K562 (cell line): ENCODE results near the gene ENPP5. TPM values are rescaled to one million over a fixed set of nuclear protein-coding genes. Genes with fewer than 3 reads are reported as not detected.

Experiments
- IRF1 ChIP-seq: sonication (generic); formaldehyde crosslinking; IDR thresholded peaks from 2 replicates; pipeline ENCODE4 v1.8.0; 2022; ENCODE audit warnings: missing genetic modification reagents, mild to moderate bottlenecking, borderline replicate concordance
- polyA plus RNA-seq, 8 experiments: library from polyadenylated mRNA; depleted of rRNA in 4 of 8; stranded (reverse) in 5 of 8; unstranded in 3 of 8; fragments of >200 nt; fragmentation: Nextera tagmentation in 2 of 8; fragmentation: Illumina TruSeq in 1 of 8; extraction: Ambion mirVana in 2 of 8; extraction: Trizol in 1 of 8; gene quantifications; 2 replicates each; pipeline versions ENCODE4 v1.2.1 to v1.2.3, GENCODE V29; 2011 to 2014; ENCODE audit warnings: inconsistent platforms in 1 of 8, missing spikeins in 1 of 8
- total RNA-seq, 7 experiments: library from RNA; depleted of rRNA in 6 of 7; stranded (reverse); fragments of >200 nt in 6 of 7; fragmentation: Illumina TruSeq in 2 of 7; extraction: Trizol in 2 of 7; gene quantifications; 2 replicates each; pipeline versions ENCODE4 v1.2.1 to v1.2.3, GENCODE V29; 2011 to 2021; ENCODE audit warnings: low replicate concordance in 1 of 7
- TF ChIP-seq, protein P1 (sequence below): sonication (generic); formaldehyde crosslinking; IDR thresholded peaks from 2 replicates; pipeline ENCODE4 v1.8.1; 2023; ENCODE audit warnings: mild to moderate bottlenecking, missing genetic modification reagents
- TF ChIP-seq, protein P2 (sequence below), 2 experiments: fragments of 450-650 bp; IDR thresholded peaks; 2 replicates each; pipeline ENCODE4 v1.6.1; 2016; ENCODE audit warnings: mild to moderate bottlenecking in 2 of 2, borderline replicate concordance in 1 of 2, low read depth in 1 of 2, moderate library complexity in 1 of 2

Gene ENPP5
- total and polyA plus RNA-seq, 9 of the 15 experiments (the other 6 are each of a cell fraction or from before 2014, with no cell fraction given): not detected

GRCh38 chr6:46174904-46175303 is 4.1 kb upstream of the ENPP5 start (continued):
- TF ChIP-seq, protein P1, sequence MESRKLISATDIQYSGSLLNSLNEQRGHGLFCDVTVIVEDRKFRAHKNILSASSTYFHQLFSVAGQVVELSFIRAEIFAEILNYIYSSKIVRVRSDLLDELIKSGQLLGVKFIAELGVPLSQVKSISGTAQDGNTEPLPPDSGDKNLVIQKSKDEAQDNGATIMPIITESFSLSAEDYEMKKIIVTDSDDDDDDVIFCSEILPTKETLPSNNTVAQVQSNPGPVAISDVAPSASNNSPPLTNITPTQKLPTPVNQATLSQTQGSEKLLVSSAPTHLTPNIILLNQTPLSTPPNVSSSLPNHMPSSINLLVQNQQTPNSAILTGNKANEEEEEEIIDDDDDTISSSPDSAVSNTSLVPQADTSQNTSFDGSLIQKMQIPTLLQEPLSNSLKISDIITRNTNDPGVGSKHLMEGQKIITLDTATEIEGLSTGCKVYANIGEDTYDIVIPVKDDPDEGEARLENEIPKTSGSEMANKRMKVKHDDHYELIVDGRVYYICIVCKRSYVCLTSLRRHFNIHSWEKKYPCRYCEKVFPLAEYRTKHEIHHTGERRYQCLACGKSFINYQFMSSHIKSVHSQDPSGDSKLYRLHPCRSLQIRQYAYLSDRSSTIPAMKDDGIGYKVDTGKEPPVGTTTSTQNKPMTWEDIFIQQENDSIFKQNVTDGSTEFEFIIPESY: no peak
- TF ChIP-seq IRF1 (CRISPR knock-in tag): no peak
- TF ChIP-seq, protein P2, sequence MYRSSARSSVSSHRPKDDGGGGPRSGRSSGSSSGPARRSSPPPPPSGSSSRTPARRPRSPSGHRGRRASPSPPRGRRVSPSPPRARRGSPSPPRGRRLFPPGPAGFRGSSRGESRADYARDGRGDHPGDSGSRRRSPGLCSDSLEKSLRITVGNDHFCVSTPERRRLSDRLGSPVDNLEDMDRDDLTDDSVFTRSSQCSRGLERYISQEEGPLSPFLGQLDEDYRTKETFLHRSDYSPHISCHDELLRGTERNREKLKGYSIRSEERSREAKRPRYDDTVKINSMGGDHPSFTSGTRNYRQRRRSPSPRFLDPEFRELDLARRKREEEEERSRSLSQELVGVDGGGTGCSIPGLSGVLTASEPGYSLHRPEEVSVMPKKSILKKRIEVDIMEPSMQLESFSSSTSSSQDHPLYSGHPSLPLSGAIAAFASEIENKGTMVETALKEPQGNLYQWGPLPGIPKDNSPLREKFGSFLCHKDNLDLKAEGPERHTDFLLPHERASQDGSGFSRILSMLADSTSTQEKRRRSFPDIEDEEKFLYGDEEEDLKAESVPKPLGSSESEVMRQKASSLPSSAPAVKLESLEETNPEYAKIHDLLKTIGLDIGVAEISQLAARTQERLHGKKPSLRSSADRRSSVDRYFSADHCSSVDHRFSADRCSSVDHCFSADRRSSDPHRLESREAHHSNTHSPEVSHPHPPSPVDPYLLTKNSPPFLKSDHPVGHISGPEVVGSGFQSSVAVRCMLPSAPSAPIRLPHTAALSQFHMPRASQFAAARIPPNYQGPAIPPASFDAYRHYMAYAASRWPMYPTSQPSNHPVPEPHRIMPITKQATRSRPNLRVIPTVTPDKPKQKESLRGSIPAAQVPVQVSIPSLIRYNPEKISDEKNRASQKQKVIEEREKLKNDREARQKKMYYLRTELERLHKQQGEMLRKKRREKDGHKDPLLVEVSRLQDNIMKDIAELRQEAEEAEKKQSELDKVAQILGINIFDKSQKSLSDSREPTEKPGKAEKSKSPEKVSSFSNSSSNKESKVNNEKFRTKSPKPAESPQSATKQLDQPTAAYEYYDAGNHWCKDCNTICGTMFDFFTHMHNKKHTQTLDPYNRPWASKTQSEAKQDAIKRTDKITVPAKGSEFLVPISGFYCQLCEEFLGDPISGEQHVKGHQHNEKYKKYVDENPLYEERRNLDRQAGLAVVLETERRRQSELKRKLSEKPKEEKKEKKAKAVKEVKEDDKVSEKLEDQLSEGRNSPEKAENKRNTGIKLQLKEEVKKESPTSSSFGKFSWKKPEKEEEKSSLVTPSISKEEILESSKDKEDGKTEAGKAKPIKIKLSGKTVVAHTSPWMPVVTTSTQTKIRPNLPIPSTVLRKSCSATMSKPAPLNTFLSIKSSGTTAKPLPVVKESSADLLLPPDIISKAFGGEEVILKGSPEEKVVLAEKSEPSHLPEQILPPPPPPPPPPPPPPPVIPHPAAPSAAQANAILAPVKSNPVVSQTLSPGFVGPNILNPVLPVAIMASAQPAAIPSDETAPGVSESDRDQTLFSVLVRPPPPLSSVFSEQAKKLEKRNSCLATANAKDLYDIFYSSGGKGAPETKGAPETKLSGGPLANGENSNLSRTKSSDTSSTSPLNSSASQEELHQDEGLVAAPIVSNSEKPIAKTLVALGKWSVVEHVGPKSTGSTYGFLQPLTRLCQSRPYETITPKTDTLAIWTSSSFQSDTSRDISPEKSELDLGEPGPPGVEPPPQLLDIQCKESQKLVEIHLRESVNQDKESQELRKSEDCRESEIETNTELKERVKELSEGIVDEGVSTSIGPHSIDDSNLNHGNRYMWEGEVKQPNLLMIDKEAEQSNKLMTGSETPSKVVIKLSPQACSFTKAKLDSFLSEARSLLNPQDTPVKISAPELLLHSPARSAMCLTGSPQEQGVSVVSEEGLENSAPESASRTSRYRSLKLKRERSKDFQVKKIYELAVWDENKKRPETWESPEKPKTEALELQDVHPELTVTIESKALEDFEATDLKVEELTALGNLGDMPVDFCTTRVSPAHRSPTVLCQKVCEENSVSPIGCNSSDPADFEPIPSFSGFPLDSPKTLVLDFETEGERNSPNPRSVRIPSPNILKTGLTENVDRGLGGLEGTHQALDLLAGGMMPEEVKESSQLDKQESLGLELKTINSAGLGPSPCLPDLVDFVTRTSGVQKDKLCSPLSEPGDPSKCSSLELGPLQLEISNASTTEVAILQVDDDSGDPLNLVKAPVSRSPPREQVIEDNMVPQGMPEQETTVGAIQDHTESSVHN (IDR thresholded peaks at IDR 0.05; ENCODE audit: borderline replicate concordance in 1 of 2, low read depth in 1 of 2): no peak
- TF ChIP-seq, all 486 proteins: peak for 0
